Memory B cell (primary cell): ENCODE measurements around the gene LRRC71.

Experiments
- ATAC-seq: fragments of 150-1000 bp; cut with Tn5 transposase; 2 replicates; pipeline ENCODE4 v1.10.0; 2021; ENCODE audit warnings: low read depth, mild to moderate bottlenecking, moderate library complexity
- DNase-seq, 2 donors: peaks; one replicate each; pipeline ENCODE4 v3.0.0; 2022; ENCODE audit warnings: low spot score in 2 of 2
- H3K27ac Mint-ChIP-seq: one replicate; pipeline ENCODE4 v1.8.0; 2022; ENCODE audit warnings: mild to moderate bottlenecking, moderate library complexity, mixed read lengths
- H3K27me3 Mint-ChIP-seq: one replicate; pipeline ENCODE4 v1.8.0; 2022; ENCODE audit warnings: mixed read lengths
- H3K36me3 Mint-ChIP-seq: one replicate; pipeline ENCODE4 v1.8.0; 2022; ENCODE audit warnings: mild to moderate bottlenecking, mixed read lengths
- H3K4me1 Mint-ChIP-seq: one replicate; pipeline ENCODE4 v1.8.0; 2022; ENCODE audit warnings: mixed read lengths
- H3K4me3 Mint-ChIP-seq: one replicate; pipeline ENCODE4 v1.8.0; 2022; ENCODE audit warnings: mild to moderate bottlenecking, moderate library complexity, mixed read lengths
- H3K9me3 Mint-ChIP-seq: one replicate; pipeline ENCODE4 v1.8.0; 2022; ENCODE audit warnings: mixed read lengths

LRRC71 gene

GRCh38 chr1:156947818-156948525, 27.5 kb downstream of the LRRC71 start:
- no peak for ATAC-seq
- H3K9me3 Mint-ChIP-seq: no peaks in the 10 kb centered on the region
- no peak overlapping the region for H3K27ac Mint-ChIP-seq
- H3K4me1 Mint-ChIP-seq: no peaks in the 10 kb centered on the region
- DNase-seq: no peak
- peaks cover 21% of the 10 kb centered on the region for H3K36me3 Mint-ChIP-seq
- H3K4me3 Mint-ChIP-seq: no peak overlapping the region
- peaks cover 8% of the 10 kb centered on the region for H3K27me3 Mint-ChIP-seq

GRCh38 chr1:156948708-156949107, 28.3 kb downstream of the LRRC71 start:
- Mint-ChIP-seq H3K27me3 (peaks cover 8% of the 10 kb centered on the region), H3K4me3 (no peak overlapping the region), H3K27ac (no peak overlapping the region), H3K36me3 (peaks cover 18% of the 10 kb centered on the region), H3K9me3 (no peaks in the 10 kb centered on the region), H3K4me1 (no peaks in the 10 kb centered on the region)
- ATAC-seq: no peak
- DNase-seq: no peak

GRCh38 chr1:156949127-156949526, 28.7 kb downstream of the LRRC71 start:
- no peaks in the 10 kb centered on the region for H3K9me3 Mint-ChIP-seq
- H3K27me3 Mint-ChIP-seq: peaks cover 8% of the 10 kb centered on the region
- H3K4me1 Mint-ChIP-seq: no peaks in the 10 kb centered on the region
- no peak overlapping the region for H3K4me3 Mint-ChIP-seq
- ATAC-seq: no peak
- DNase-seq: no peak
- peaks cover 18% of the 10 kb centered on the region for H3K36me3 Mint-ChIP-seq
- H3K27ac Mint-ChIP-seq: no peak overlapping the region

GRCh38 chr1:156951371-156951770, 30.9 kb downstream of the LRRC71 start:
- no peak overlapping the region for H3K27ac Mint-ChIP-seq
- H3K36me3 Mint-ChIP-seq: peaks cover 7% of the 10 kb centered on the region
- H3K27me3 Mint-ChIP-seq: peaks cover 4% of the 10 kb centered on the region
- DNase-seq: no peak
- ATAC-seq: no peak
- H3K4me3 Mint-ChIP-seq: no peak overlapping the region
- H3K4me1 Mint-ChIP-seq: no peaks in the 10 kb centered on the region
- no peaks in the 10 kb centered on the region for H3K9me3 Mint-ChIP-seq

GRCh38 chr1:156953571-156953970, 33.1 kb downstream of the LRRC71 start:
- Mint-ChIP-seq H3K27me3 (peaks cover 4% of the 10 kb centered on the region), H3K4me3 (no peak overlapping the region), H3K27ac (no peak overlapping the region), H3K36me3 (peaks cover 7% of the 10 kb centered on the region), H3K4me1 (no peaks in the 10 kb centered on the region), H3K9me3 (no peaks in the 10 kb centered on the region)
- ATAC-seq (no peak), DNase-seq (no peak)

- H3K27me3 Mint-ChIP-seq: peaks cover 1% of the 10 kb centered on the region
- peaks cover 3% of the 10 kb centered on the region for H3K36me3 Mint-ChIP-seq
- DNase-seq (no peak), ATAC-seq (no peak)
- H3K27ac Mint-ChIP-seq: no peak overlapping the region
- no peak overlapping the region for H3K4me3 Mint-ChIP-seq
- no peaks in the 10 kb centered on the region for H3K9me3 Mint-ChIP-seq
- H3K4me1 Mint-ChIP-seq: peaks cover 3% of the 10 kb centered on the region
Measured at GRCh38 chr1:156956333-156956732, 35.9 kb downstream of the LRRC71 start.

GRCh38 chr1:156957634-156958033, 37.2 kb downstream of the LRRC71 start:
- H3K4me1 Mint-ChIP-seq: peaks cover 8% of the 10 kb centered on the region
- no peak for ATAC-seq
- peaks cover 6% of the 10 kb centered on the region for H3K27me3 Mint-ChIP-seq
- peaks cover 4% of the 10 kb centered on the region for H3K36me3 Mint-ChIP-seq
- no peak overlapping the region for H3K27ac Mint-ChIP-seq
- no peak for DNase-seq
- peaks cover 3% of the 10 kb centered on the region for H3K9me3 Mint-ChIP-seq
- H3K4me3 Mint-ChIP-seq: no peak overlapping the region

GRCh38 chr1:156958247-156958714, 37.8 kb downstream of the LRRC71 start:
- Mint-ChIP-seq H3K27ac (no peak overlapping the region), H3K4me3 (no peak overlapping the region), H3K36me3 (peaks cover 4% of the 10 kb centered on the region), H3K27me3 (peaks cover 6% of the 10 kb centered on the region), H3K9me3 (peaks cover 3% of the 10 kb centered on the region), H3K4me1 (peaks cover 12% of the 10 kb centered on the region)
- DNase-seq (no peak), ATAC-seq (no peak)

GRCh38 chr1:156959414-156959813, 39.0 kb downstream of the LRRC71 start:
- H3K36me3 Mint-ChIP-seq: peaks cover 4% of the 10 kb centered on the region
- ATAC-seq (no peak), DNase-seq (no peak)
- H3K27me3 Mint-ChIP-seq: peaks cover 6% of the 10 kb centered on the region
- peaks cover 23% of the 10 kb centered on the region for H3K4me1 Mint-ChIP-seq
- H3K27ac Mint-ChIP-seq: no peak overlapping the region
- H3K9me3 Mint-ChIP-seq: peaks cover 5% of the 10 kb centered on the region
- H3K4me3 Mint-ChIP-seq: no peak overlapping the region

GRCh38 chr1:156959925-156960324, 39.5 kb downstream of the LRRC71 start:
- Mint-ChIP-seq H3K27me3 (peaks cover 4% of the 10 kb centered on the region), H3K4me1 (peaks cover 24% of the 10 kb centered on the region), H3K36me3 (peaks cover 3% of the 10 kb centered on the region), H3K4me3 (no peak overlapping the region), H3K9me3 (peaks cover 5% of the 10 kb centered on the region), H3K27ac (no peak overlapping the region)
- ATAC-seq: no peak
- no peak for DNase-seq

GRCh38 chr1:156961709-156962108, 41.3 kb downstream of the LRRC71 start:
- peak; percentile 48 for ATAC-seq
- Mint-ChIP-seq H3K9me3 (peaks cover 5% of the 10 kb centered on the region), H3K27me3 (peaks cover 7% of the 10 kb centered on the region), H3K36me3 (peaks cover 3% of the 10 kb centered on the region), H3K4me1 (peaks cover 24% of the 10 kb centered on the region), H3K27ac (no peak overlapping the region), H3K4me3 (no peak overlapping the region)
- peak in 1 of 2 donors; percentile 5 for DNase-seq

GRCh38 chr1:156963621-156964020, 43.2 kb downstream of the LRRC71 start:
- ATAC-seq (peak; percentile 74), DNase-seq (no peak)
- H3K4me1 Mint-ChIP-seq: peaks cover 24% of the 10 kb centered on the region
- H3K4me3 Mint-ChIP-seq: peak overlapping the region; percentile 49
- H3K36me3 Mint-ChIP-seq: peaks cover 3% of the 10 kb centered on the region
- H3K9me3 Mint-ChIP-seq: peaks cover 5% of the 10 kb centered on the region
- no peak overlapping the region for H3K27ac Mint-ChIP-seq
- H3K27me3 Mint-ChIP-seq: peaks cover 7% of the 10 kb centered on the region

- no peak for ATAC-seq
- H3K9me3 Mint-ChIP-seq: peaks cover 5% of the 10 kb centered on the region
- no peak for DNase-seq
- peaks cover 3% of the 10 kb centered on the region for H3K36me3 Mint-ChIP-seq
- no peak overlapping the region for H3K27ac Mint-ChIP-seq
- peaks cover 8% of the 10 kb centered on the region for H3K27me3 Mint-ChIP-seq
- peaks cover 23% of the 10 kb centered on the region for H3K4me1 Mint-ChIP-seq
- H3K4me3 Mint-ChIP-seq: no peak overlapping the region
Measured at GRCh38 chr1:156964441-156964840, 44.0 kb downstream of the LRRC71 start.

GRCh38 chr1:156969496-156969895, 49.1 kb downstream of the LRRC71 start:
- Mint-ChIP-seq H3K27ac (no peak overlapping the region), H3K4me1 (no peaks in the 10 kb centered on the region), H3K36me3 (no peaks in the 10 kb centered on the region), H3K4me3 (no peak overlapping the region), H3K27me3 (peaks cover 11% of the 10 kb centered on the region), H3K9me3 (no peaks in the 10 kb centered on the region)
- ATAC-seq (no peak), DNase-seq (no peak)

GRCh38 chr1:156970017-156970416, 49.6 kb downstream of the LRRC71 start:
- no peak for DNase-seq
- no peak overlapping the region for H3K27ac Mint-ChIP-seq
- H3K9me3 Mint-ChIP-seq: no peaks in the 10 kb centered on the region
- H3K36me3 Mint-ChIP-seq: no peaks in the 10 kb centered on the region
- H3K27me3 Mint-ChIP-seq: peaks cover 13% of the 10 kb centered on the region
- H3K4me1 Mint-ChIP-seq: no peaks in the 10 kb centered on the region
- no peak overlapping the region for H3K4me3 Mint-ChIP-seq
- ATAC-seq: no peak
